SU-DHL-6 (cell line): ENCODE data around the gene KCNN2.

Experiments used
- EZH2phosphoT487 ChIP-seq: fragments of 200-600 bp; sonication (generic), shearing (Covaris generic); conservative IDR thresholded peaks from 2 replicates; pipeline ENCODE4 v1.6.1; 2018; ENCODE audit warnings: mild to moderate bottlenecking, antibody characterized with exemption, low read length, moderate library complexity, mixed read lengths
- TF ChIP-seq, protein P1 (sequence below): fragments of 200-600 bp; sonication (generic); IDR thresholded peaks from one replicate; pipeline ENCODE4 v1.5.1; 2017; ENCODE audit warnings: antibody characterized with exemption, mild to moderate bottlenecking, low read length, moderate library complexity; ENCODE audit not compliant: insufficient read depth, poor library complexity, severe bottlenecking

DNA sequence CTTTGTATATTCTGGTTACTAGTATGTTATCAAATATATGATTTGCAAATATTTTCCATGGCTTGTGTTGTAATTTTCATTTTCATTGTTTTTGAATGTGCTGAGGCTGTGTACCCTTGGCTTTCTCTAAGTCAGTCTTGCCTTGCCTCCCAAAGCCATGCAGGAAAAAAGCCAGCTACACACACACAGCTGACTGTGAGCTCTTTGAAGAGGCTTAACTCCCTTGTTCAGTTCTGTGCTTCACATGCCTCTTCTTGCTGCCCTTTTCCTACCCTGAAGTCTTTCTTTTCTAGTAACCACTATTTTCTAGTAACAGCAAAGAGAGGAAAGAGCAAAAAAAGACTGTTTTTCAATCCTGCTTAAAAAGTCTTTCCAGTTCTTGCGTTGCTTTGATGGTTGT is 53.9 kb downstream of the KCNN2 start:
- TF ChIP-seq, protein P1, sequence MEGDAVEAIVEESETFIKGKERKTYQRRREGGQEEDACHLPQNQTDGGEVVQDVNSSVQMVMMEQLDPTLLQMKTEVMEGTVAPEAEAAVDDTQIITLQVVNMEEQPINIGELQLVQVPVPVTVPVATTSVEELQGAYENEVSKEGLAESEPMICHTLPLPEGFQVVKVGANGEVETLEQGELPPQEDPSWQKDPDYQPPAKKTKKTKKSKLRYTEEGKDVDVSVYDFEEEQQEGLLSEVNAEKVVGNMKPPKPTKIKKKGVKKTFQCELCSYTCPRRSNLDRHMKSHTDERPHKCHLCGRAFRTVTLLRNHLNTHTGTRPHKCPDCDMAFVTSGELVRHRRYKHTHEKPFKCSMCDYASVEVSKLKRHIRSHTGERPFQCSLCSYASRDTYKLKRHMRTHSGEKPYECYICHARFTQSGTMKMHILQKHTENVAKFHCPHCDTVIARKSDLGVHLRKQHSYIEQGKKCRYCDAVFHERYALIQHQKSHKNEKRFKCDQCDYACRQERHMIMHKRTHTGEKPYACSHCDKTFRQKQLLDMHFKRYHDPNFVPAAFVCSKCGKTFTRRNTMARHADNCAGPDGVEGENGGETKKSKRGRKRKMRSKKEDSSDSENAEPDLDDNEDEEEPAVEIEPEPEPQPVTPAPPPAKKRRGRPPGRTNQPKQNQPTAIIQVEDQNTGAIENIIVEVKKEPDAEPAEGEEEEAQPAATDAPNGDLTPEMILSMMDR, result no peak
- no peak for TF ChIP-seq EZH2phosphoT487
